Breast epithelium (tissue), 4 donors: ENCODE results near the gene NNAT. TPM values are rescaled to one million over a fixed set of nuclear protein-coding genes. Genes with fewer than 3 reads are reported as not detected.

ENCODE experiments used
- DNase-seq, 2 donors: peaks; one replicate each; pipeline ENCODE4 v3.0.0-alpha.2; 2019; ENCODE audit warnings: low spot score in 2 of 2
- H3K27ac ChIP-seq, 2 donors: fragments of 200-600 bp; sonication (generic) in 1 of 2; one replicate each; pipeline ENCODE4 v1.5.1; 2016 to 2019; ENCODE audit warnings: mild to moderate bottlenecking in 1 of 2
- H3K27me3 ChIP-seq, 2 donors: fragments of 200-600 bp; sonication (generic) in 1 of 2; one replicate each; pipeline versions ENCODE4 v1.5.1 to v1.6.0; 2017 to 2019; ENCODE audit warnings: control low read depth in 1 of 2, mild to moderate bottlenecking in 1 of 2
- H3K36me3 ChIP-seq: fragments of 200-600 bp; one replicate; pipeline ENCODE4 v1.5.1; 2019
- H3K4me1 ChIP-seq, 2 donors: fragments of 200-600 bp; sonication (generic); one replicate each; pipeline ENCODE4 v1.5.1; 2016 to 2019; ENCODE audit warnings: control low read depth in 1 of 2
- H3K4me3 ChIP-seq, 3 donors: fragments of 200-600 bp; sonication (generic); 1 replicate in 2 of 3; 2 replicates in 1 of 3; pipeline ENCODE4 v1.5.1; 2016 to 2019; ENCODE audit warnings: mild to moderate bottlenecking in 3 of 3, moderate library complexity in 2 of 3
- H3K9me3 ChIP-seq, 2 donors: fragments of 200-600 bp; sonication (generic) in 1 of 2; one replicate each; pipeline ENCODE4 v1.5.1; 2016 to 2019; ENCODE audit warnings: control low read depth in 1 of 2
- CTCF ChIP-seq, 3 donors: fragments of 450-650 bp; IDR thresholded peaks; one replicate each; pipeline ENCODE4 v1.5.1; 2016 to 2017; ENCODE audit warnings: antibody characterized with exemption in 3 of 3, mild to moderate bottlenecking in 3 of 3, moderate library complexity in 3 of 3
- POLR2A ChIP-seq: fragments of 450-650 bp; IDR thresholded peaks from one replicate; pipeline ENCODE4 v1.6.1; 2016; ENCODE audit warnings: antibody characterized with exemption, mild to moderate bottlenecking, moderate library complexity
- POLR2AphosphoS5 ChIP-seq, 3 donors: sonication (generic); formaldehyde crosslinking; IDR thresholded peaks; one replicate each; pipeline ENCODE4 v1.6.1; 2017; ENCODE audit warnings: antibody characterized with exemption in 3 of 3
- intact Hi-C: fragments of 100-400 bp; cut with DNase I; formaldehyde crosslinking; loops from one replicate; pipeline ENCODE4 v1.15.1; 2023; ENCODE audit warnings: low total_unique reads
- total RNA-seq, 3 donors: library from RNA; depleted of rRNA; stranded (reverse); fragments of >200 nt; gene quantifications; one replicate each; pipeline ENCODE4 v1.1.0, GENCODE V29; 2016

The NNAT gene
- total RNA-seq, 3 donors from 2014 or later = 3.9 to 82.1 (median 9.7) TPM

- H3K36me3 ChIP-seq = no peaks in the 10 kb centered on the region
- no peak for DNase-seq
- peaks cover 0 to 52% of the 10 kb centered on the region in 2 donors for H3K27me3 ChIP-seq
- no peak overlapping the region for H3K27ac ChIP-seq
- TF ChIP-seq POLR2A = no peak
- H3K4me1 ChIP-seq = no peaks in the 10 kb centered on the region
- no peaks in the 10 kb centered on the region for H3K9me3 ChIP-seq
- no peak overlapping the region for H3K4me3 ChIP-seq
- intact Hi-C loops = no loop called here
Measured at GRCh38 chr20:37564016-37564387, 43.0 kb downstream of the NNAT start.

GRCh38 chr20:37564388-37565133, 43.5 kb downstream of the NNAT start:
- no peak for DNase-seq
- peaks cover 0 to 52% of the 10 kb centered on the region in 2 donors for H3K27me3 ChIP-seq
- no peaks in the 10 kb centered on the region for H3K9me3 ChIP-seq
- H3K36me3 ChIP-seq = no peaks in the 10 kb centered on the region
- H3K4me1 ChIP-seq = no peaks in the 10 kb centered on the region
- peak in 2 of 3 donors; percentile 79 to 84 for TF ChIP-seq CTCF (IDR thresholded peaks at IDR 0.05)
- TF ChIP-seq POLR2A = no peak
- H3K4me3 ChIP-seq = no peak overlapping the region
- intact Hi-C loops = no loop called here
- H3K27ac ChIP-seq = no peak overlapping the region

- no peaks in the 10 kb centered on the region for H3K9me3 ChIP-seq
- H3K4me1 ChIP-seq = no peaks in the 10 kb centered on the region
- no peak for DNase-seq
- no peak overlapping the region for H3K27ac ChIP-seq
- no peaks in the 10 kb centered on the region for H3K36me3 ChIP-seq
- no peak for TF ChIP-seq POLR2A
- TF ChIP-seq POLR2AphosphoS5 (IDR thresholded peaks at IDR 0.05) = no peak
- TF ChIP-seq CTCF (IDR thresholded peaks at IDR 0.05) = no peak
- intact Hi-C loops = no loop called here
- H3K27me3 ChIP-seq = peaks cover 0 to 59% of the 10 kb centered on the region in 2 donors
- H3K4me3 ChIP-seq = no peak overlapping the region
Measured at GRCh38 chr20:37565134-37565811, 44.2 kb downstream of the NNAT start.

GRCh38 chr20:37566590-37567330, 45.7 kb downstream of the NNAT start:
- Histone ChIP-seq H3K36me3 (no peaks in the 10 kb centered on the region), H3K27ac (no peak overlapping the region), H3K27me3 (peaks cover 0 to 65% of the 10 kb centered on the region in 2 donors), H3K9me3 (no peaks in the 10 kb centered on the region), H3K4me1 (no peaks in the 10 kb centered on the region), H3K4me3 (no peak overlapping the region)
- intact Hi-C loops = no loop called here
- no peak for DNase-seq
- TF ChIP-seq POLR2AphosphoS5 (IDR thresholded peaks at IDR 0.05) = no peak
- no peak for TF ChIP-seq CTCF (IDR thresholded peaks at IDR 0.05)
- no peak for TF ChIP-seq POLR2A

GRCh38 chr20:37567331-37567665, 46.2 kb downstream of the NNAT start:
- no peak overlapping the region for H3K4me3 ChIP-seq
- no peak for DNase-seq
- no peaks in the 10 kb centered on the region for H3K9me3 ChIP-seq
- intact Hi-C loops = no loop called here
- H3K4me1 ChIP-seq = no peaks in the 10 kb centered on the region
- TF ChIP-seq POLR2AphosphoS5 (IDR thresholded peaks at IDR 0.05) (no peak), POLR2A (no peak), CTCF (IDR thresholded peaks at IDR 0.05) (no peak)
- H3K36me3 ChIP-seq = no peaks in the 10 kb centered on the region
- peaks cover 0 to 63% of the 10 kb centered on the region in 2 donors for H3K27me3 ChIP-seq
- H3K27ac ChIP-seq = no peak overlapping the region
